Measurements from ENCODE around the gene TGFBRAP1.

GRCh38 chr2:105307146-105307545 lies 22.4 kb downstream of the TGFBRAP1 start:
- TF ChIP-seq POLR2A (IDR thresholded peaks at IDR 0.05) (no peak), EP300 (IDR thresholded peaks at IDR 0.05) (no peak), CTCF (IDR thresholded peaks at IDR 0.05) (no peak)

Measured in tibial nerve (tissue), 4 donors.